SK-N-SH (cell line): Measurements from ENCODE around the gene TBL1XR1. TPM values are rescaled to one million over a fixed set of nuclear protein-coding genes. Genes with fewer than 3 reads are reported as not detected.

Source experiments
- CTCF ChIA-PET: fragments of 300-600, 350-600 bp; formaldehyde crosslinking; extraction: SDS; loops from one replicate; lab custom pipeline; 2021; lab: Yijun Ruan, JAX
- POLR2A ChIA-PET: fragments of 350-600 bp; sonication (Branson Sonifier 250); formaldehyde crosslinking; extraction: SDS; loops from one replicate; lab custom pipeline; 2020; ENCODE audit warnings: antibody characterized with exemption, inconsistent platforms; lab: Yijun Ruan, JAX
- DNase-seq: peaks from one replicate; pipeline ENCODE4 v3.0.0; 2012
- H2AFZ ChIP-seq: fragments of 200-600 bp; sonication (generic); 2 replicates; pipeline ENCODE4 v1.8.1; 2016; ENCODE audit warnings: antibody characterized with exemption, mild to moderate bottlenecking, low read depth
- H3F3A ChIP-seq: fragments of 200-600 bp; sonication (generic); replicated peaks from 2 replicates; pipeline ENCODE3; 2016; ENCODE audit warnings: antibody characterized with exemption, mild to moderate bottlenecking; ENCODE audit not compliant: insufficient read depth
- H3K27ac ChIP-seq, 2 experiments: fragments of 200-500 bp in 1 of 2; fragments of 200-600 bp in 1 of 2; sonication (Bioruptor generic) in 1 of 2; sonication (generic), shearing (Covaris generic) in 1 of 2; 2 replicates each; pipeline versions ENCODE4 v1.5.1 to v1.6.1; 2014 to 2016; ENCODE audit warnings: low read depth in 2 of 2, inconsistent platforms in 1 of 2, low read length in 1 of 2, mild to moderate bottlenecking in 1 of 2, mixed read lengths in 1 of 2
- H3K27me3 ChIP-seq: fragments of 200-600 bp; sonication (generic), shearing (Covaris generic); 2 replicates; pipeline ENCODE4 v1.6.1; 2016; ENCODE audit warnings: mixed run types; ENCODE audit not compliant: insufficient read depth
- H3K36me3 ChIP-seq, 2 experiments: fragments of 200-500 bp in 1 of 2; fragments of 200-600 bp in 1 of 2; sonication (Bioruptor generic) in 1 of 2; sonication (generic) in 1 of 2; replicated peaks in 1 of 2; 2 replicates each; pipeline versions ENCODE3 to v1.5.1; 2014 to 2016; ENCODE audit warnings: low read length in 1 of 2, mild to moderate bottlenecking in 1 of 2; ENCODE audit not compliant: insufficient read depth in 2 of 2, control insufficient read depth in 1 of 2
- H3K4me1 ChIP-seq, 2 experiments: fragments of 200-500 bp in 1 of 2; fragments of 200-600 bp in 1 of 2; sonication (Bioruptor generic) in 1 of 2; sonication (generic), shearing (Covaris generic) in 1 of 2; 2 replicates each; pipeline versions ENCODE4 v1.5.1 to v1.6.1; 2014 to 2016; ENCODE audit warnings: low read depth in 1 of 2, low read length in 1 of 2, mixed run types in 1 of 2; ENCODE audit not compliant: insufficient read depth in 2 of 2, control insufficient read depth in 1 of 2
- H3K4me2 ChIP-seq: fragments of 200-600 bp; sonication (generic), shearing (Covaris generic); 2 replicates; pipeline ENCODE4 v1.6.1; 2017; ENCODE audit warnings: mixed run types
- H3K4me3 ChIP-seq, 2 experiments: fragments of 200-500 bp in 1 of 2; fragments of 200-600 bp in 1 of 2; sonication (Bioruptor generic) in 1 of 2; sonication (generic), shearing (Covaris generic) in 1 of 2; 2 replicates each; pipeline versions ENCODE4 v1.5.1 to v1.8.1; 2014 to 2016; ENCODE audit warnings: low read depth in 2 of 2, inconsistent platforms in 1 of 2, low read length in 1 of 2, mild to moderate bottlenecking in 1 of 2, mixed read lengths in 1 of 2, moderate library complexity in 1 of 2
- H3K79me2 ChIP-seq: fragments of 200-600 bp; sonication (generic); 2 replicates; pipeline ENCODE4 v1.8.1; 2017; ENCODE audit warnings: mild to moderate bottlenecking; ENCODE audit not compliant: insufficient read depth
- H3K9ac ChIP-seq: fragments of 200-600 bp; sonication (generic); 2 replicates; pipeline ENCODE4 v1.6.1; 2017; ENCODE audit warnings: mixed run types
- H3K9me2 ChIP-seq: fragments of 200-600 bp; sonication (generic); 2 replicates; pipeline ENCODE4 v1.6.1; 2017; ENCODE audit warnings: mixed run types
- H3K9me3 ChIP-seq: fragments of 200-600 bp; sonication (generic); 2 replicates; pipeline ENCODE4 v1.6.1; 2017; ENCODE audit warnings: mixed run types, mild to moderate bottlenecking, moderate library complexity
- H4K20me1 ChIP-seq: fragments of 200-600 bp; sonication (generic); 2 replicates; pipeline ENCODE4 v1.6.1; 2017; ENCODE audit warnings: mild to moderate bottlenecking, mixed run types; ENCODE audit not compliant: insufficient read depth
- EZH2phosphoT487 ChIP-seq: fragments of 200-600 bp; sonication (generic); IDR thresholded peaks from 2 replicates; pipeline ENCODE4 v1.6.1; 2017; ENCODE audit warnings: low read depth, mixed run types, mild to moderate bottlenecking, antibody characterized with exemption, moderate library complexity, borderline replicate concordance
- FOSL2 ChIP-seq: IDR thresholded peaks from 2 replicates; pipeline ENCODE4 v1.4.0; 2012; ENCODE audit warnings: low read depth, mild to moderate bottlenecking, moderate library complexity, borderline replicate concordance
- FOXM1 ChIP-seq: IDR thresholded peaks from 2 replicates; pipeline ENCODE4 v1.4.0; 2012; ENCODE audit warnings: low read depth, mild to moderate bottlenecking
- MXI1 ChIP-seq: IDR thresholded peaks from 2 replicates; pipeline ENCODE4 v1.6.1; 2012; ENCODE audit warnings: mild to moderate bottlenecking, low read depth, low read length, improper control_type of control experiment
- POLR2AphosphoS5 ChIP-seq: IDR thresholded peaks from 2 replicates; pipeline ENCODE4 v1.6.1; 2012; ENCODE audit warnings: low read depth, low read length
- RAD21 ChIP-seq: IDR thresholded peaks from 2 replicates; pipeline ENCODE4 v1.6.1; 2012; ENCODE audit warnings: mild to moderate bottlenecking, low read length
- RFX5 ChIP-seq: IDR thresholded peaks from 2 replicates; pipeline ENCODE4 v1.6.1; 2012; ENCODE audit warnings: mild to moderate bottlenecking, improper control_type of control experiment, low read length
- SMC3 ChIP-seq: IDR thresholded peaks from 2 replicates; pipeline ENCODE4 v1.6.1; 2012; ENCODE audit warnings: low read depth, low read length, improper control_type of control experiment
- USF1 ChIP-seq: IDR thresholded peaks from 2 replicates; pipeline ENCODE4 v1.4.0; 2012; ENCODE audit warnings: low read depth, borderline replicate concordance
- USF2 ChIP-seq: fragments of 150-350 bp; IDR thresholded peaks from 2 replicates; pipeline ENCODE4 v1.6.1; 2017; ENCODE audit warnings: antibody characterized with exemption, low read length, low read depth, borderline replicate concordance
- YY1 ChIP-seq: IDR thresholded peaks from 2 replicates; pipeline ENCODE4 v1.4.0; 2012; ENCODE audit warnings: low read depth, mild to moderate bottlenecking
- WGBS: methylation state at CpG from one replicate; pipeline ENCODE4 v1.1.6; 2017; ENCODE audit warnings: low lambda C conversion rate; 5-methylcytosine and 5-hydroxymethylcytosine counted together
- polyA plus RNA-seq, 3 experiments: library from polyadenylated mRNA; depleted of rRNA; stranded (reverse); fragments of >200 nt; gene quantifications; 2 replicates each; pipeline ENCODE4 v1.2.3, GENCODE V29; 2012
- TF ChIP-seq, protein P1 (sequence below): fragments of 200-600 bp; sonication (generic); IDR thresholded peaks from 2 replicates; pipeline ENCODE4 v1.6.1; 2017; ENCODE audit warnings: antibody characterized with exemption, mild to moderate bottlenecking, moderate library complexity

The TBL1XR1 gene
- polyA plus RNA-seq, 1 of the 3 experiments (the other 2 are of a cell fraction) = 20.9 TPM

GRCh38 chr3:177041021-177041729, 156.1 kb downstream of the TBL1XR1 start:
- ChIA-PET CTCF (interaction anchor here (1.5 kb wide), 1 partner anchor 9 kb away, joined by 5 read pairs; no protein-coding TSS in a partner anchor), POLR2A (no interaction called here)
- Histone ChIP-seq H4K20me1 (no peaks in the 10 kb centered on the region), H3K27me3 (no peaks in the 10 kb centered on the region), H3K79me2 (peaks cover 6% of the 10 kb centered on the region; the same call in 1 of the 2 replicates), H3K4me2 (no peak overlapping the region), H3K36me3 (peaks cover 75 to 82% of the 10 kb centered on the region in 2 experiments), H3F3A (peaks cover 7% of the 10 kb centered on the region), H3K9me3 (0 out of 2 replicates have a peak, but pooled peaks cover 3% of the 10 kb centered on the region), H3K9me2 (no peaks in the 10 kb centered on the region), H3K27ac (peak overlapping the region in 1 of 2 experiments; percentile 28; a peak in 1 of 4 replicates), H3K4me3 (no peak overlapping the region), H3K9ac (no peak overlapping the region), H2AFZ (no peak overlapping the region), H3K4me1 (peaks cover 0 to 3% of the 10 kb centered on the region in 2 experiments; a peak in 2 of 4 replicates)
- DNase-seq = no peak
- 89% methylated on average over 2 of the region's 2 CpGs for WGBS
- TF ChIP-seq RFX5 (no peak), POLR2AphosphoS5 (no peak), FOSL2 (no peak), SMC3 (no peak), YY1 (no peak), RAD21 (no peak), MXI1 (no peak), FOXM1 (no peak), EZH2phosphoT487 (no peak), USF1 (no peak), USF2 (no peak)
- TF ChIP-seq, protein P1, sequence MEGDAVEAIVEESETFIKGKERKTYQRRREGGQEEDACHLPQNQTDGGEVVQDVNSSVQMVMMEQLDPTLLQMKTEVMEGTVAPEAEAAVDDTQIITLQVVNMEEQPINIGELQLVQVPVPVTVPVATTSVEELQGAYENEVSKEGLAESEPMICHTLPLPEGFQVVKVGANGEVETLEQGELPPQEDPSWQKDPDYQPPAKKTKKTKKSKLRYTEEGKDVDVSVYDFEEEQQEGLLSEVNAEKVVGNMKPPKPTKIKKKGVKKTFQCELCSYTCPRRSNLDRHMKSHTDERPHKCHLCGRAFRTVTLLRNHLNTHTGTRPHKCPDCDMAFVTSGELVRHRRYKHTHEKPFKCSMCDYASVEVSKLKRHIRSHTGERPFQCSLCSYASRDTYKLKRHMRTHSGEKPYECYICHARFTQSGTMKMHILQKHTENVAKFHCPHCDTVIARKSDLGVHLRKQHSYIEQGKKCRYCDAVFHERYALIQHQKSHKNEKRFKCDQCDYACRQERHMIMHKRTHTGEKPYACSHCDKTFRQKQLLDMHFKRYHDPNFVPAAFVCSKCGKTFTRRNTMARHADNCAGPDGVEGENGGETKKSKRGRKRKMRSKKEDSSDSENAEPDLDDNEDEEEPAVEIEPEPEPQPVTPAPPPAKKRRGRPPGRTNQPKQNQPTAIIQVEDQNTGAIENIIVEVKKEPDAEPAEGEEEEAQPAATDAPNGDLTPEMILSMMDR = no peak
- TF ChIP-seq, all 33 proteins: peak for 0
